Measurements from ENCODE around the gene IFT122. TPM values are rescaled to one million over a fixed set of nuclear protein-coding genes. Genes with fewer than 3 reads are reported as not detected.

Gene IFT122
- polyA plus RNA-seq, 2 of the 4 experiments (the other 2 are of a cell fraction) = 15.0 to 17.1 TPM

DNA sequence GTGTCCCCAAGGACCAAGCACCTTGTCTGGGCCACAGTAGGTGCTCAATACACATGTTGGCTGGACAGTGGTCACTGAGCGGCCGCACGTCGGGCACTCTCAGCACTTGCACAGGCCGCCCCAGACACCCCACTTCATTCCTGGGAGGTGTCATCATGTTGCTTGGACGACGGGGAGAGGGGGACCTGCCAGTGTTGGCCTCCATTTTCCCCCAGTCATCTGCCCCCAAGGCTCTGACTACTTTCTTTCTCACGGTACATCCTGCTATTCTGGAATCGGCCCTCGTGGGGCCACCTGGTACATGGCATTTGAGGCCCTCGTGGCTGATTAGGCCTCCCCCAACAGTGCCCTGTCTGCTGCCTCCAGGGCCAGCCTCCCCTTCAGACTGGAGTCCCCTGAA lies 87.2 kb downstream of the IFT122 start:
- ChIA-PET CTCF (no interaction called here), POLR2A (no interaction called here)
- H3K4me2 ChIP-seq = no peak overlapping the region

DNA sequence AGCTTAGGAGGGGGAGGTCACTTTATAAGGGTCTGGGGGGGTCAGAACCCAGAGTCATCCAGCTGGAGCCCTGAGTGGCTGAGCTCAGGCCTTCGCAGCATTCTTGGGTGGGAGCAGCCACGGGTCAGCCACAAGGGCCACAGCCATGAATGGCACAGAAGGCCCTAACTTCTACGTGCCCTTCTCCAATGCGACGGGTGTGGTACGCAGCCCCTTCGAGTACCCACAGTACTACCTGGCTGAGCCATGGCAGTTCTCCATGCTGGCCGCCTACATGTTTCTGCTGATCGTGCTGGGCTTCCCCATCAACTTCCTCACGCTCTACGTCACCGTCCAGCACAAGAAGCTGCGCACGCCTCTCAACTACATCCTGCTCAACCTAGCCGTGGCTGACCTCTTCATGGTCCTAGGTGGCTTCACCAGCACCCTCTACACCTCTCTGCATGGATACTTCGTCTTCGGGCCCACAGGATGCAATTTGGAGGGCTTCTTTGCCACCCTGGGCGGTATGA lies 88.6 kb downstream of the IFT122 start, which contains the start of gene RHO:
TSS of gene RHO (plus strand) at position 51 of the 512 bp plus-strand sequence. CDS start at position 146, 95 bp downstream.
- ChIA-PET CTCF (interaction anchor here (1.5 kb wide), 1 partner anchor 8 kb away, joined by 4 read pairs; no protein-coding TSS in a partner anchor), POLR2A (no interaction called here)
- TF ChIP-seq MAZ (IDR thresholded peaks at IDR 0.05; ENCODE audit: borderline replicate concordance, low read depth, low read length) (no peak), TP53 (CRISPR knock-in tag; IDR thresholded peaks at IDR 0.05) (no peak), CBX8 (IDR thresholded peaks at IDR 0.05) (no peak), KDM5A (IDR thresholded peaks at IDR 0.05) (no peak), CHD4 (IDR thresholded peaks at IDR 0.05; ENCODE audit: borderline replicate concordance) (no peak)
- no peak for FAIRE-seq
- Histone ChIP-seq H3K4me2 (no peak within 1 kb of the TSS), H3K27ac (peak within 1 kb of the TSS in 1 of 2 experiments; percentile 30; a peak in 1 of 6 replicates), H3K9me3 (no peaks in the 10 kb centered on the region), H3K4me3 (no peak within 1 kb of the TSS), H3K4me1 (peaks cover 10% of the 10 kb centered on the region; the same call in 1 of the 3 replicates)
- no peak for DNase-seq (ENCODE audit: low read depth in 1 of 2, low spot score in 1 of 2)
- 94% methylated on average over 18 of the region's 18 CpGs for WGBS (ENCODE audit: missing lambda C conversion rate)
- ATAC-seq = no peak

More for the DNA sequence above, 87.2 kb downstream of the IFT122 start:
- no peak for TF ChIP-seq FOXS1 (CRISPR knock-in tag; IDR thresholded peaks at IDR 0.05)
- TF ChIP-seq POLR2A (IDR thresholded peaks at IDR 0.05; ENCODE audit: low read length) = no peak
- no peak for TF ChIP-seq MAZ (IDR thresholded peaks at IDR 0.05; ENCODE audit: borderline replicate concordance, low read depth, low read length)
- TF ChIP-seq ZSCAN20 (CRISPR knock-in tag; IDR thresholded peaks at IDR 0.05) = no peak
- no peak for TF ChIP-seq BCL3 (IDR thresholded peaks at IDR 0.05)
- no peak for TF ChIP-seq KDM1A (IDR thresholded peaks at IDR 0.05; ENCODE audit: low read depth)
- no peak for TF ChIP-seq HOXA7 (CRISPR knock-in tag; IDR thresholded peaks at IDR 0.05)
- TF ChIP-seq ZFP36 (IDR thresholded peaks at IDR 0.05; ENCODE audit: borderline replicate concordance, partially characterized antibody) = no peak
- no peak for TF ChIP-seq PHF8 (IDR thresholded peaks at IDR 0.05; ENCODE audit: borderline replicate concordance, low read depth)
- TF ChIP-seq CEBPB (IDR thresholded peaks at IDR 0.05) = no peak
- no peak for TF ChIP-seq REST (IDR thresholded peaks at IDR 0.05)
- FAIRE-seq (no peak), DNase-seq (ENCODE audit: low read depth in 1 of 2, low spot score in 1 of 2) (no peak), ATAC-seq (no peak)
- Histone ChIP-seq H3K27ac (peak overlapping the region in 1 of 2 experiments; percentile 26; a peak in 1 of 6 replicates), H3K4me3 (no peak overlapping the region), H3K9me3 (no peaks in the 10 kb centered on the region), H3K4me1 (peaks cover 10% of the 10 kb centered on the region; the same call in 1 of the 3 replicates)
- 90% methylated on average over 5 of the region's 11 CpGs for WGBS (ENCODE audit: missing lambda C conversion rate)

DNA sequence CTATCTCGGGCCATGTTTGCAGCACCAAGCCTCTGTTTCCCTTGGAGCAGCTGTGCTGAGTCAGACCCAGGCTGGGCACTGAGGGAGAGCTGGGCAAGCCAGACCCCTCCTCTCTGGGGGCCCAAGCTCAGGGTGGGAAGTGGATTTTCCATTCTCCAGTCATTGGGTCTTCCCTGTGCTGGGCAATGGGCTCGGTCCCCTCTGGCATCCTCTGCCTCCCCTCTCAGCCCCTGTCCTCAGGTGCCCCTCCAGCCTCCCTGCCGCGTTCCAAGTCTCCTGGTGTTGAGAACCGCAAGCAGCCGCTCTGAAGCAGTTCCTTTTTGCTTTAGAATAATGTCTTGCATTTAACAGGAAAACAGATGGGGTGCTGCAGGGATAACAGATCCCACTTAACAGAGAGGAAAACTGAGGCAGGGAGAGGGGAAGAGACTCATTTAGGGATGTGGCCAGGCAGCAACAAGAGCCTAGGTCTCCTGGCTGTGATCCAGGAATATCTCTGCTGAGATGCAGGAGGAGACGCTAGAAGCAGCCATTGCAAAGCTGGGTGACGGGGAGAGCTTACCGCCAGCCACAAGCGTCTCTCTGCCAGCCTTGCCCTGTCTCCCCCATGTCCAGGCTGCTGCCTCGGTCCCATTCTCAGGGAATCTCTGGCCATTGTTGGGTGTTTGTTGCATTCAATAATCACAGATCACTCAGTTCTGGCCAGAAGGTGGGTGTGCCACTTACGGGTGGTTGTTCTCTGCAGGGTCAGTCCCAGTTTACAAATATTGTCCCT lies 89.6 kb downstream of the IFT122 start:
- FAIRE-seq = no peak
- 91% methylated on average over 12 of the region's 12 CpGs for WGBS (ENCODE audit: missing lambda C conversion rate)
- no peak for DNase-seq (ENCODE audit: low read depth in 1 of 2, low spot score in 1 of 2)
- Histone ChIP-seq H3K4me1 (peaks cover 16% of the 10 kb centered on the region), H3K4me2 (peak overlapping the region; percentile 19; the same call in 1 of the 3 replicates), H3K4me3 (no peak overlapping the region), H3K27ac (peak overlapping the region in 1 of 2 experiments; percentile 30; a peak in 2 of 6 replicates), H3K9me3 (no peaks in the 10 kb centered on the region)
- POLR2A ChIA-PET = no interaction called here
- TF ChIP-seq, protein P1, sequence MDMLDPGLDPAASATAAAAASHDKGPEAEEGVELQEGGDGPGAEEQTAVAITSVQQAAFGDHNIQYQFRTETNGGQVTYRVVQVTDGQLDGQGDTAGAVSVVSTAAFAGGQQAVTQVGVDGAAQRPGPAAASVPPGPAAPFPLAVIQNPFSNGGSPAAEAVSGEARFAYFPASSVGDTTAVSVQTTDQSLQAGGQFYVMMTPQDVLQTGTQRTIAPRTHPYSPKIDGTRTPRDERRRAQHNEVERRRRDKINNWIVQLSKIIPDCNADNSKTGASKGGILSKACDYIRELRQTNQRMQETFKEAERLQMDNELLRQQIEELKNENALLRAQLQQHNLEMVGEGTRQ (IDR thresholded peaks at IDR 0.05) = no peak
- TF ChIP-seq HEYL (CRISPR knock-in tag; IDR thresholded peaks at IDR 0.05) = no peak
- CTCF ChIA-PET = interaction anchor here (0.9 kb wide), 1 partner anchor 39 kb away, joined by 6 read pairs; no protein-coding TSS in a partner anchor
- ATAC-seq = no peak
